Ascending aorta (tissue), 2 donors: ENCODE measurements around the gene SYTL5. TPM values are rescaled to one million over a fixed set of nuclear protein-coding genes. Genes with fewer than 3 reads are reported as not detected.

Experiments used
- DNase-seq, 2 donors: peaks; one replicate each; pipeline ENCODE4 v3.0.0-alpha.2; 2019; ENCODE audit warnings: low spot score in 2 of 2
- H3K27ac ChIP-seq, 2 donors: fragments of 200-600 bp; sonication (generic); one replicate each; pipeline ENCODE4 v1.5.1; 2016 to 2017; ENCODE audit warnings: mild to moderate bottlenecking in 1 of 2
- H3K27me3 ChIP-seq: fragments of 200-600 bp; sonication (generic); one replicate; pipeline ENCODE4 v1.5.1; 2017
- H3K36me3 ChIP-seq, 2 donors: fragments of 200-600 bp; sonication (generic); one replicate each; pipeline ENCODE4 v1.5.1; 2016
- H3K4me1 ChIP-seq, 2 donors: fragments of 200-600 bp; sonication (generic); one replicate each; pipeline ENCODE4 v1.5.1; 2016 to 2017; ENCODE audit warnings: mild to moderate bottlenecking in 1 of 2
- H3K4me3 ChIP-seq, 2 donors: fragments of 200-600 bp; sonication (generic); one replicate each; pipeline ENCODE4 v1.5.1; 2016 to 2017; ENCODE audit warnings: mild to moderate bottlenecking in 1 of 2
- H3K9me3 ChIP-seq, 2 donors: fragments of 200-600 bp; sonication (generic); one replicate each; pipeline ENCODE4 v1.5.1; 2016
- CTCF ChIP-seq, 3 experiments: fragments of 200-600 bp in 2 of 3; fragments of 450-650 bp in 1 of 3; sonication (generic) in 2 of 3; IDR thresholded peaks; one replicate each; pipeline ENCODE4 v1.5.1; 2016 to 2019; ENCODE audit warnings: antibody characterized with exemption in 3 of 3, mild to moderate bottlenecking in 1 of 3, moderate library complexity in 1 of 3
- intact Hi-C: fragments of 100-400 bp; cut with DNase I; formaldehyde crosslinking; loops from one replicate; pipeline ENCODE4 v1.15.1; 2023
- total RNA-seq: library from RNA; depleted of rRNA; stranded (reverse); fragments of >200 nt; gene quantifications from one replicate; pipeline ENCODE4 v1.1.0, GENCODE V29; 2016

SYTL5 gene
- total RNA-seq, 1 donor from 2014 or later, result not detected

GRCh38 chrX:38103857-38104812, 97.8 kb downstream of the SYTL5 start:
- H3K36me3 ChIP-seq, result no peaks in the 10 kb centered on the region
- no peaks in the 10 kb centered on the region for H3K4me1 ChIP-seq
- TF ChIP-seq CTCF (IDR thresholded peaks at IDR 0.05), result no peak
- no peak overlapping the region for H3K27ac ChIP-seq
- DNase-seq, result no peak
- intact Hi-C loops, result no loop called here
- no peaks in the 10 kb centered on the region for H3K27me3 ChIP-seq
- H3K4me3 ChIP-seq, result no peak overlapping the region
- no peaks in the 10 kb centered on the region for H3K9me3 ChIP-seq

- DNase-seq, result no peak
- H3K4me3 ChIP-seq, result no peak overlapping the region
- TF ChIP-seq CTCF (IDR thresholded peaks at IDR 0.05), result no peak
- intact Hi-C loops, result no loop called here
- no peaks in the 10 kb centered on the region for H3K4me1 ChIP-seq
- H3K9me3 ChIP-seq, result no peaks in the 10 kb centered on the region
- H3K27ac ChIP-seq, result no peak overlapping the region
- H3K36me3 ChIP-seq, result no peaks in the 10 kb centered on the region
- H3K27me3 ChIP-seq, result no peaks in the 10 kb centered on the region
Measured at GRCh38 chrX:38105216-38105725, 98.9 kb downstream of the SYTL5 start.

- no peak overlapping the region for H3K4me3 ChIP-seq
- no peaks in the 10 kb centered on the region for H3K4me1 ChIP-seq
- H3K27ac ChIP-seq, result no peak overlapping the region
- no peaks in the 10 kb centered on the region for H3K9me3 ChIP-seq
- H3K36me3 ChIP-seq, result no peaks in the 10 kb centered on the region
- no peak for TF ChIP-seq CTCF (IDR thresholded peaks at IDR 0.05)
- no peak for DNase-seq
- intact Hi-C loops, result no loop called here
- H3K27me3 ChIP-seq, result no peaks in the 10 kb centered on the region
Measured at GRCh38 chrX:38106991-38107655, 100.8 kb downstream of the SYTL5 start.

- Histone ChIP-seq H3K27ac (no peak overlapping the region), H3K9me3 (no peaks in the 10 kb centered on the region), H3K4me1 (no peaks in the 10 kb centered on the region), H3K36me3 (no peaks in the 10 kb centered on the region), H3K27me3 (no peaks in the 10 kb centered on the region), H3K4me3 (no peak overlapping the region)
- TF ChIP-seq CTCF (IDR thresholded peaks at IDR 0.05), result no peak
- intact Hi-C loops, result no loop called here
- DNase-seq, result no peak
Measured at GRCh38 chrX:38108364-38108763, 102.0 kb downstream of the SYTL5 start.

- Histone ChIP-seq H3K4me1 (no peaks in the 10 kb centered on the region), H3K36me3 (no peaks in the 10 kb centered on the region), H3K9me3 (no peaks in the 10 kb centered on the region), H3K27me3 (no peaks in the 10 kb centered on the region), H3K27ac (no peak overlapping the region), H3K4me3 (no peak overlapping the region)
- TF ChIP-seq CTCF (IDR thresholded peaks at IDR 0.05), result no peak
- intact Hi-C loops, result no loop called here
- no peak for DNase-seq
Measured at GRCh38 chrX:38109042-38109898, 102.9 kb downstream of the SYTL5 start.
